ENCODE data around the gene CLEC4G.

Gene CLEC4G

DNA sequence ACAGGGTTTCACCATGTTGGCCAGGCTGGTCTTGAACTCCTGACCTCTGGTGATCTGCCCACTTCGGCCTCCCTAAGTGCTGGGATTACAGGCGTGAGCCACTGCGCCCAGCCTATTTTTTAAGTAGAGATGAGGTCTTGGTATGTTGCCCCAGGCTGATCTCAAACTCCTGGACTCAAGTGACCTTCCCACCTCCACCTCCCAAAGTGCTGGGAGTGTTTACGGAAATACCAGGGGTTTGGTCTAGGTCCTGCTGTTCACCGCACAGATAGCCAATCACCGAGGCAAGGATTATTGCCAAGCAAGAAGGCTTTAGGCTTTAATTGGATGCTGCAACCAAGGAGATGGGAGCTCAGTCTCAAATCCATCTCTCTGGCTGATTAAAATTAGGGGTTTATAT lies 11.6 kb downstream of the CLEC4G start:
- no peak for DNase-seq

DNA sequence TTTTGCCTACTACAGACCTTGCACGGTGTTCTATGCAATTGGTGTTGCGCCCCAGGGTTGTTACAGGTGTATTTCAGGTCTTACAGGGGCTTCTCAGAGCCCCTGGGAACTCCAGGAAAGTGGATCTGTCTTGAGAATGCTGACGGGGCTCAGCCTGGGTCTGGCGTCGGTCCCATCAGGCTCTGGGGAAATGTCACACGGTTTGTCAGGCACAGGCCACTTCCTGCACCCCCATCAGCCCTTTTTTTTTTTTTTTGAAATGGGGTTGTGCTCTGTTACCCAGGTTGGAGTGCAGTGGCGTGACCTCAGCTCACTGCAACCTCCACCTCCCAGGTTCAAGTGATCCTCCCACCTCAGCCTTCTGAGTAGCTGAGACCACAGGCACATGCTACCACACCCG lies 13.2 kb downstream of the CLEC4G start:
- DNase-seq, result no peak

DNA sequence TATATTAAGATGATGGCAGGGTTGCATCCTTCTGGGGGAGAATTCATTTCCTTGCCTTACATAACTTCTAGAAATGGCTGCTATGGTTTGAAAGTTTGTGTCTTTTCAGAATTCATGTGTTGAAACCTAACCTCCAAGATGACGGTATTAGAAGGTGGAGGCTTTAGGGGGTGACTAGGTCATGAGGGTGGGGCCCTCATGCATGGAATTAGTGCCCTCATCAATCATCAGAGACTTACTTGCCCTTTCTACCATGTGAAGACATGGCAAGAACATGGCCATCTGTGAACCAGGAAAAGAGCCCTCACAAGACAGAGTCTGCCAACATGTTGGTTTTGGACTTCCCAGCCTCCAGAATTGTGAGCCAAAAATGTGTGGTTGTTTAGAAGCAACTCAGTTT lies 15.1 kb downstream of the CLEC4G start:
- DNase-seq, result no peak

DNA sequence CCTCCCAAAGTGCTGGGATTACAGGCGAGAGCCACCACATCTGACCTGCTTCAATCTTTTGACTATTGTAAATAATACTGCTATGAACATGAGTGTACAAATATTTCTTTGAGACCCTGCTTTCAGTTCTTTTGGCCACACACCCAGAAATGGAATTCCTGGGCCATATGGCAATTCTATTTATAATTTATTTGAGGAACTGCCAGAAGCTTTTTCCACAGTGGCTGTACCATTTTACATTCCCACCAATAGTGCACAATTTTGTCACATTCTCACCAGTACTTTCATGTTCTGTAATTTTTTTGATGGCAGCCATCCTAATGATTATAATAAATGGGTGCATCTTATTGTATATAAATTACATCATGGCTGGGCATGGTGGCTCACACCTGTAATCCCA lies 16.2 kb downstream of the CLEC4G start:
- DNase-seq, result no peak

DNA sequence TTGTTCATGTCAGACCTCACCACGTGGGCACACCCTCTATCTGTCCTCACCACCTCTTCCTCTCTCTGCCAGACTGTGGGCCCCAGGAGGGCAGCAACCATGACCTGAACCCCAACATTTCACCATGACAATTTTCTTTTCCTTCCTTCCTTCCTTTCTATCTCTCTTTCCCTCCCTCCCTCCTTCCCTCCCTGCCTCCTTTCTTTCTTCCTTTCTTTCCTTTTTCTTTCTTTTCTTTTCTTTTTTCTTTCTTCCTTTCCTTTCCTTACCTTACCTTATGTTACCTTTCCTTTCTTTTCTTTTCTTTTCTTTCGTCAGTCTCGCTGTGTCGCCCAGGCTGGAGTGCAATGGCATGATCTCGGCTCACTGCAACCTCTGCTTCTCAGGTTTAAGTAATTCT lies 21.3 kb downstream of the CLEC4G start:
- DNase-seq, result no peak

DNA sequence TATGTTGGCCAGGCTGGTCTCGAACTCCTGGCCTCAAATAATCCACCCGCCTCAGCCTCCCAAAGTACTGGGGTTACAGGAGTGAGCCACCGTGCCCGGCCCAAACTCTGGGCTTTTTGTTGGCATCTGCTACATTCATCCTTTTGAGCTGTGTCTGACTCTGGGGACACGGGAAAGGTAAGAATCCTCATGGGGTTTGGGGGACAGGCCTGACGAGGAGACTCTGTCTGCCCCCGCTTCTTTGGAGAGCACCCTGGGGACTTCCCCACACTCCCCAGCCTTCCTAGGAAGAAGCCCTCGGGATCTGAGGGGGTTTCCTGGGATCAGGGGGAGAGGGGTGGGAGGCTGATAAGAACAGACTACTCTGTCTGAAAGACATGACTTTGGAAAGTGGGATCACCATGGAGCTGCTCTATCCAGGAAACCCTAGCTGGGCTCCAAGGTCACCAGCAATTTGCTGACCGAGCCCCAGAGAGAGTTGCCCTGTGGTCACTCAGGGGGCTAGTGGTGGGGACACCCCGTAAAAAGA lies 21.9 kb downstream of the CLEC4G start:
- no peak for DNase-seq

DNA sequence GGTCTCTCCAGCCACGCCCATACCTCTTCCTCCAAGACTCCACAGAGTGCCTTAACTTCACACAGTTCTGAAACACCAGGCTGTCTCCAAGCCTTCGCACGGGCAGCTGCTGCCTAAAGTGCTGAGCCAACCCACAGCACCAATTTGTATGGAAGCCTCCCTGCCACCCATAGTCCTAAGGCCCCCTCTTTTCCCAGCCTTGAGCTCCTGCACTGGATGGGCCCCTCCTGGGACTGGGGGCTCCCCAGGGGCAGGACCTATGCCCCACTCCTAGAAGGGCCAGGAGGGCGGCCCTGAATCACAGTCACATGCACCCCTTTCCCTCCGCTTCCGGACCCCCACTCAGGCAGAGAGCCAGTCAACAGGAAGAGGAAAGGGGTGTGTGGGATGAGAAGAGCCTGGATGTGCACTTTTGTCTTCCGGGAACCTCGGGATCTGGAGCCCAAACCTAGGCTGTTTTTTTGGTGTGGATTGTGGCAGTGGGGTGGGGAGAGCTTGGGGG lies 24.9 kb downstream of the CLEC4G start:
- DNase-seq, result no peak

DNA sequence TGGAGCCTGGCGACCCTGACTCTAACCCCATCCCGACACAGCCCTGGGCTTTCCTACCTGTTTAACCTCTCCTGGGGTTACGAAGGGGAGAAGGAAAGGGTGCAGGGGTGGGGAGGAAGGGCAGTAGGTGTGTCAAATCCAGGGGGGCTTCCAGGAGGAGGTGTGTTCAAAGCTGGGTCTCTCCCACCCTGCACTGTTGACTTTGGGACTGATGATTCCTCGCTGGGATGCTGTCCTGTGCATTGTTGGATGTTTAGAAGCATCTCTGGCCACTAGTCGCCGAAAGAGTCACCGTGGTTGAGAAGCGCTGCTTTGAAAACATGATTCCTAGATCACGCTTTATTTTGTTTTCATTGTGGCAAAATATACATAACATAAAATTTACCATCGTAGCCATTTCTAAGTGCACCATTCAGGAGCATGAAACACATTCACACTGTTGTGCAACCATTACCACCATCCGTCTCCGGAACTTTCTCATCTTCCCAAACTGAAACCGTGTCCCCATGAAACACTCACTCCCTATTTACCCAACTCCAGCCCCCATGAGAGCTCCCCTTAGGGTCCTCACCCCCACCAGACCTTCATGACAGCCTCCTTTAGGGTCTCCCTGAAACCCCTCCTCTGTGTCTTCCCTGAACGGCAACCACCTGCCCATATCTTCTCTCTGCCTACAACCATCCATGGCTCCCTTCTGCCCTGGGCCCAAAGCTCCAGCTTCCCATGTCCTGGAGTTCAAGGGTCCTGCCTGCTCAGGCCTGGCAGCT lies 25.5 kb downstream of the CLEC4G start:
- DNase-seq, result no peak

DNA sequence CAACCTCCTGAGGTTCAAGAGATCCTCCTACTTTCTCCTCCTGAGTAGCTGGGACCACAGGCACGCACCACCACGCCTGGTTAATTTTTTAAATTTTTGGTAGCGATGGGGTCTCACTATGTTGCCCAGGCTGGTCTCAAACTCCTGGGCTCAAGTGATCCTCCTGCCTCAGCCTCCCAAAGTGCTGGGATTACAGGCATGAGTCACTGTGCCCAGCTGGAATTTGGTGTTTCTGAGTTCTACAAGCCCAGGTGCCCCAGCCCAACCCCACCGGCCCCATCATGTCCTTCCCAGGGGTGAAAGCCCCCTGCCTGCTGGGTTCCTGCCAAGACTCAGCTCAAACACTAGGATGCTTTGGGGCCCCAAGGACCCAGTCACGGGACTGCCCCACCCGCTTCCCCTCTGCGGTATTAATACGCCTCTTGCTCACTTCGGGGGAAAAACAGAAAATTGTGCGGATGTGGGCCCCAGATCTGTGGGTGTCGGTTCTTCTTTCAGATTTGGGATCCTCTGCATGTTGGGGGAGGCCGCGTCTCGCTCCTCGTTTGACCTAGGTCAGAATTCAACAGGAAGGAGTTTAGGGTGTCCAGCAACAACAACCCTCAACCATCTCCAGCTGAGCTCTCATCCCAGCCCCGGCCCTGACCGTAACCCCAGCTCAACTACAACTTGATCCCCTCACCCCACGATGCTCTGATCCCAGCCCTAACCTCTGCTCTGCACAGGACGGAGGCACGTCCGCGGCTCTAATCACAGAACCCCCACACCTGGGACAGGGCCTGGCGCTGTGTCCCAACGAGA lies 26.3 kb downstream of the CLEC4G start:
- DNase-seq, result peak; percentile 77

DNA sequence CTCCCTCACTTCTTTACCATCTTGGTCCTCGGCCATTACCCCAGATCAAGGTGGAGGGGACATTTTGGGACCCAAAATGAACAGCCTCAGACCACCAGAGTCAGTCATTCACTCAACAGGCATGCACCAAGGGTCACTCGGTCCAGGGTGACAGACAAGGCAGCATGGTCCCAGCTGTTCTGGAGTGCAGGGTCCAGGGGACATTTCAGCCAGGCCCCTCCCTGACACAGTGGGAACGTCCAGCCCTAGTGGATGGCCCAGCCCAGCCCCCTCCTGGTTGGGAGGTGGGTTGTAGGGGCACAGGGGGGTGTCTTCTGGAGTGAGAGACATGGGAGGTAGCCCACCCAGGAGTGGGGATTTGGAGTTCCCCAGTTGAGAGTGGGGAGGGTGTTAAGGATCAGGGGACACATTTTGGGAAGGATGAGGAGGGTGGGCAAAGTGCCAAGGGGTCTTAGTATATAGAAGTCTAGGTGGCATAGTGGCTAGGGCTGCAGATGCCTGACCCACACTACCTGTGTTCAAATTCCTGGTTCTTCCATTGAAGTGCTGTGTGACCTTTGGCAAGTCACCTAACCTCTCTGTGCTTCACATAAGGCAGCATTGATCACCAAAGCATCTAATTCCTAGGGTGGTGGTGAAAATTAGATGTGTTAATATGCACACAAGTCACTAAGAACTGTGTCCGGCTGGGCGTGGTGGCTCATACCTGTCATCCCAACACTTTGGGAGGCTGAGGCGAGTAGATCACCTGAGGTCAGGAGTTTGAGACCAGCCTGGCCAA lies 27.4 kb downstream of the CLEC4G start:
- DNase-seq, result no peak

DNA sequence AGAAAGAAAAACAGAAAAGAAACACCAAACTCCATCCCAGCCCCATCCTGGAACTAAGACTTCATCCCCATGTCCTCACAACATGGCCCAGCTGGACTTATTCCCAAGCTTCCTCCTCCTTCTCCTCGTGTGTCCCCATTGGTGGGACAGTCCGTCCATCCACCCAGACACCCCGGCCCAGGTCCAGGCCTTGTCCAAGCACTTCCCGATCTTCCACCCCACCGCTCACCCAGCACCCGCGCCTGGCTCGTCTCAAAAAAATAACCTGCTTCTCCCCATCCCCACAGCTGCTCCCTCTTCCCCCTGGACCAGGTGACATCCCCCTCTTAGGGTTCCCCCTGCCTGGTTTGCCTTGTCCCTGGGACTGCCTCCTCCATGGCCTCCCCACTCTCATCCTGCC lies 28.6 kb downstream of the CLEC4G start:
- no peak for DNase-seq

DNA sequence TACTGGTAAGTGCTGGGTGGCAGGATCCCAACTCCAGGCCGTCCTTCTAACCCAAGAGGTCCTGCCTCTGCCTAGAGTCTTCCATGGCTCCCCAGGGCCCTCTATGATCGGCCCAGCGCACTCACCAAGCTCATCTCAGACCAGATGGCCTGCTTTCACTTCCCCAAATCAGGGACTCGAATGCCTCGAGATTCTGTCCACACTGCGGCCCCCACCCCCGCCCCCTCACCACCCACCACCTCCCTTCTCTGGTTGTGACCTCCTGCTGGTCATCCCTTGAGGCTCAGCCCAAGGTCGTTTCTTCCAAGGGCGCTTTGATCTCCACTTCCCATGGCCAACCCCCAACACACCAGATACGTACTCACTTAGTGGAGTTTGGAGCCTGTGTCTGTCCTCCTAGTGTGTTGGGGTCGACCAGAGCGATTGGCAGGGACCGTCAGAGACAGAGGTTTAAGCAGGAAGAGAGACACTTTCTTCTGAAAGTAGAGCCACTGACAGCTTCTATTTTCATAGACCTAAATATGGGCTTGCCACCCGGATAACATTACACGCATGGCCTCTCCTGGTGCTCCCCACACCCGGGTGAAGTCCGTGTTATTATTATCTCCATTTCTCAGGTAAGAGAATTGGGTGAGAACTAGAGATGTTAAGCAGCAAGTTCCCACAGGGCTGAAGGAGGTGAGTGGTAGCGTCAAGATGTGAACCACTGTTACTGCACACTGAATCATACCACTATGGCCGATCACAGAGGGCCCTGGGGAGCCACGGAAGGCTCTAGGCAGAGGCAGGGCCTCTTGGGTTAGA lies 30.1 kb downstream of the CLEC4G start, which contains the start of gene FCER2:
TSS of gene FCER2 (minus strand) at position 478 of the 804 bp plus-strand sequence. CDS start 2,371 bp downstream, outside the sequence.
- DNase-seq, result no peak

DNA sequence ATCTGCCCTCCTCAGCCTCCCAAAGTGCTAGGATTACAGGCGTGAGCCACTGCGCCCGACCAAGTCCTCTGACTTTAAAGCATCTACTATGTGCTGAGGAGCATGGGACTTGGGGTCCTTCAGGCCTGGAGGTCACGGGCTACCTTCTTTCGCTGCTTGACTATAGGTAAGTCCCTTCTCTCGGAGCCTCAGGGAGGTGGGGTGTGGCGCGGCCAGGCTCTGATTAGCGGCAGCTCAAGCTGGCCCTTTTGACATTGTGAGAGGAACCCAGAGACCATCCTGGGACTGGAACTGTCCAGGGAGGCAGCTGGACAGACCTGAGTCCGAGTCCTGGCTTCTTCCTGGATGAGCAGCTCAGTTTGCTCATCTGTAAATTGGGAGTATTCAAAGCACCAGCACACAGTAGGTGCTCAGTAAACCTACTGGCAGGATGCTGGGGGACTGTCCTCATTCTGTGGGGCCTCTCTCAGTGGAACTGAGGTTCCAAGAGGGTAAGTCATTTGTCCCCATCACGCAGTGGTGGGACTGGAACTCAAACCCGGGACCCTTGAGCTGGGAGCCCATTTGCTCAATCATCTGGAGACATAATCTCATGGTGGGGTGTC lies 30.8 kb downstream of the CLEC4G start:
- no peak for DNase-seq

DNA sequence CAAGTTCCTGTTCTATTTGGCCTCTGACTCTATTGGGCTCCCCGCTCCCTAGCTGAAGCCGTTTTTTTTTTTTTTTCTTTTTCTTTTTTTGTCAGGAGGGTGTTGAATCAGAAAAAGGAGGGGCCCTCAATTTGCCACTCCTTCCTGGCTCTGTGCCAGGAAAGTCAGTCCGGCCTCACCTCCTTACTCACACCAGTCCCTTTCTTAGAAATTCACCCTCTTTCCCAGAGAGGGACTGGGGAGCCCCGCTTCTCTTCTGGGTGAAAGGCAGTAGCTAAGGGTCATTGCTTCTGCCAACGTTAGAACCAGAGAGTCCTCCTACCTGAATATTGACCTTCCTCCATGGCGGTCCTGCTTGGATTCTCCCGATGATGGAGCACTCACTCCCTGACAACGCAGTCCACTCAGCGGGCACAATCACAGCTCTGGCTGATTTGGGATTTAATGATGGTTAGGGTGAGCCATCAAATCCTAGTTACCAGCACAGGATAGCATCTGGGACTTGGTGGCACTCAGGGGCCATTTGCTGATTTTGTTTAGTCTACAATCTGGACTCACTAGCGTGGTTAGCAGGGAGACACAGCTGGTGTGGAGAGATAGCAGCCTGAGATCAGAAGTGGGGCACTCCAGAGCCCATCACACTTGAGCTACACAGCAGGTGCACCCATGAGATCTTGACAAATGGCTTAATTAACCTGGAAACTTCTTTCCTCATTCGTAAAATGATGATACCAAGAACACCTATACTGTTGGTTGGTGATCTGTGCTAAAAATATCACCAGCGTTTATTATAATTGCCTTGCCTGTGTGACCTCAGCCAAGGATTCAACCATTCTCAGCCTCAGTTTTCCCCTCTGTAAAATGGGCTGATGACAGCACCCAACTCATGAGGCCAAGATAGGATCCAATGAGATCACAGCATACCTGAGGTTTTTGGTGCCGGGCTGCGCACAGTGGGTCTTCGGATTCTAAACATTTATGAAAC lies 32.2 kb downstream of the CLEC4G start:
- DNase-seq, result peak; percentile 46

DNA sequence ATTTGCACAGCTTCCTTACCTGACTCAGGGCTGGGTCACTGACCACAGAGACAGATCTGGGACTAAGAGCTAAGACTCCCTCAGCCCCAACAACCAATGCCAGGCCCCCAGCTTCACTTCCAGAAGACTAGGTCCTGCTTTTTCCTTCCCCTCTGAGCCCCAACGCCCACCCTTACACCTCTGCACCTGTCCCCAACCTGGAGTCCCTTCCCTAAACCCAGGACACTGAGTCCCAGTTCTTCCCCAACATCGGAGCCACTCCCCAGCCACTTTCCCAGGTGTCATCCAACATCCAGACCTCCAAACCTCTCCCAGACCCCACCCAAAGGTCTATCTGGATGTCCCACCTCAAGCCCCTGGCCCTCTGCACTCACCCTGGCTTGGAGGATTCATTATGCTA lies 32.9 kb downstream of the CLEC4G start:
- no peak for DNase-seq

DNA sequence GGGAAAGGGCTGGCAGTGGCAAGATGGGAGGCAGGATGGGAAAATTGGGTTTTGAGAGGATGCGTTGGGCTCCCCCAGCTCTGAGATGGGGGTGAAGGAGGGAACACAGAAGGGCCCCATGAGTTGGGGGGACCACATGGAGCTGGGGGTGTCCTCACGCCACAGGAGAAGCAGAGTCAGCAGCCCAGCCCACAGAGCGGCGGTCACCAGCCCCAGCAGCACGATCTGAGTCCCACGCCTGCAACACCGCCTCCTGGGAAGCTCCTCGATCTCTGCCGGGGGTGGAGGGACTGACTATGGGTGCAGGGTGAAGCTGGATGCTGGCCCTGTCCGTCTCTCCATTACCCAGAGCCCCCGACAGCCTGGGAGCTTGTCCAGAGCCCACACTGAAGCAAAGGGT lies 33.3 kb downstream of the CLEC4G start:
- no peak for DNase-seq

DNA sequence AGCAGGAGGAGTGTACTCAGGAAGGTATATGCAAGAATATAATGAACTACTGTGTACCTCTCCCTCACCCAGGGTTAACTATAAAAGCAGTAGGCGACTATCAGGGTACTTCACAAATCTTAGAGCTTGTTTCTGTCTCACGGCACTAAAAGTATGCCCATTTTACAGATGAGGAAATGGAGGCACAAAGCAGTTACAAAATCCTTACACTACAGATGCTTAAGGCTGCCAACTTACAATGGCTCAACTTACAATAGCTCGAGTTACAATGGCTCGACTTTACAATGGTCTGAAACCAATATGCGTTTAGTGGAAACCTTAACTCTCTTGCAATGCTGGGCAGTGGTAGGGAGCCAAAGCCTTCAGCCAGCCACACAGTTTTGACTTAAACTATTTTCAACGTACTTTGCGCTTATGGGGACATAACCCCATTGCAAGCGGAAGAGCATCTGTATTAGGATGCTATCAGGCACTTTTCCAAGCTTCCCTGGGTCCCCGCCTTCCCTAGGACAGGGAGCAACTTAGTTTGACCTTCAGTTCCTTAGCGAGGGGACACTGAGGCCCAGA lies 34.1 kb downstream of the CLEC4G start:
- DNase-seq, result no peak

DNA sequence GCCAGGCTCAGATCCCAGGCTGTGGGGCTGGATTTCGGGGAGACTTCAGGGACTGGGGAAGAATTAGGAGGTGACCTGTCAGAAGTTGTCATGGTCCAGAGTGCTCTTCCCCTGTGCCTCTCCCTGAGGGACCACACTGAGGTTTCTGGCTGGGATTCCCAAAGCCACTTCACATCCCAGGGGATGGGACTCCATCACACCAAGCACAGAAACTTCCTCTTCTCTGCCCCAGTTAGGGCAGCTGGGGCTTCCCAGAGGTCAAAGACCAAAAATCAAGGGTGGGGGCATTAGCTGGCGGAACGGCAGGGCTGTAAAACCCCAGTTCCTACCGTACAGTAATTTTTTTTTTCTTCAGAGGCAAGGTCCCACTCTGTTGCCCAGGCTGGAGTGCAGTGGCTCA lies 37.4 kb downstream of the CLEC4G start:
- no peak for DNase-seq

DNA sequence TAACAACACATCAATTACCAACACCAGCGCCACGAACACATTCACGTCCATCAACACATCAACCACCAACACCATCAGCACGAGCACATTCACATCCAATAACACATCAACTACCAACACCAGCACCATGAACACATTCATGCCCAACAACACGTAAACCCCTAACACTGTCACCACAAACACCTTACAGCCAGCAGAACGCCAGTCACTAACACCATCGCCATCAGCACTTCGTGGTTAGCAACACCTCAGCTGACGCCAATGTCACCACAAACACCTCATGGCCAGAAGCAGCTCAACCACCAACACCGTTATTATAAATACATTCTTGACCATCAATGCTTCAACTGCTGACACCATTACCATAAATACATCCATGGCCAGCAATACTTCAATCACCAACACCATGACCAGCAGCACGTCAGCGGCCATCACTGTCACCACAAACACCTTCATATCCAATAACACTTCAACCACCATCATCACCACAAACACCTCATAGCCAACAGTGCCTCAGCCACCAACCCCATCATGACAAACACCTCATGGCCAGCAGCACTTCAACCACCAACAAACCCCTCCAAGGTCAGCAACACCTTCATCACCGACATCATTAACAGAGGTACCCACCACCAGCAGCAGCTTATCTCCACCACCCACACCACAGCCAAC lies 39.4 kb downstream of the CLEC4G start:
- peak; percentile 31 for DNase-seq
